Measurements from ENCODE around the gene LONP1.
"Not testable (repeated sequence)": the region's sequence is repeated elsewhere in the genome, so short reads cannot be mapped to it uniquely, and the experiment has no call there.

DNA sequence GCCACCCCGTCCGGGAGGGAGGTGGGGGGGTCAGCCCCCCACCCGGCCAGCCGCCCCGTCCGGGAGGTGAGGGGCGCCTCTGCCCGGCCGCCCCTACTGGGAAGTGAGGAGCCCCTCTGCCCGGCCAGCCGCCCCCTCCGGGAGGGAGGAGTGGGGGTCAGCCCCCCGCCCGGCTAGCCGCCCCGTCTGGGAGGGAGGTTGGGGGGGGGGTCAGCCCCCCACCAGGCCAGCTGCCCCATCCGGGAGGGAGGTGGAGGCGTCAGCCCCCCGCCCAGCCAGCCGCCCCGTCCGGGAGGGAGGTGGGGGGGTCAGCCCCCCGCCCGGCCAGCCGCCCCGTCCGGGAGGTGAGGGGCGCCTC lies 17.9 kb downstream of the LONP1 start:
- not testable (repeated sequence) for TF ChIP-seq KDM1A (IDR thresholded peaks at IDR 0.05; ENCODE audit: borderline replicate concordance, low read length); POLR2A (IDR thresholded peaks at IDR 0.05; ENCODE audit: control extremely low read depth in 1 of 2, low read depth in 2 of 2, low read length in 2 of 2)
- TF ChIP-seq, protein P1, sequence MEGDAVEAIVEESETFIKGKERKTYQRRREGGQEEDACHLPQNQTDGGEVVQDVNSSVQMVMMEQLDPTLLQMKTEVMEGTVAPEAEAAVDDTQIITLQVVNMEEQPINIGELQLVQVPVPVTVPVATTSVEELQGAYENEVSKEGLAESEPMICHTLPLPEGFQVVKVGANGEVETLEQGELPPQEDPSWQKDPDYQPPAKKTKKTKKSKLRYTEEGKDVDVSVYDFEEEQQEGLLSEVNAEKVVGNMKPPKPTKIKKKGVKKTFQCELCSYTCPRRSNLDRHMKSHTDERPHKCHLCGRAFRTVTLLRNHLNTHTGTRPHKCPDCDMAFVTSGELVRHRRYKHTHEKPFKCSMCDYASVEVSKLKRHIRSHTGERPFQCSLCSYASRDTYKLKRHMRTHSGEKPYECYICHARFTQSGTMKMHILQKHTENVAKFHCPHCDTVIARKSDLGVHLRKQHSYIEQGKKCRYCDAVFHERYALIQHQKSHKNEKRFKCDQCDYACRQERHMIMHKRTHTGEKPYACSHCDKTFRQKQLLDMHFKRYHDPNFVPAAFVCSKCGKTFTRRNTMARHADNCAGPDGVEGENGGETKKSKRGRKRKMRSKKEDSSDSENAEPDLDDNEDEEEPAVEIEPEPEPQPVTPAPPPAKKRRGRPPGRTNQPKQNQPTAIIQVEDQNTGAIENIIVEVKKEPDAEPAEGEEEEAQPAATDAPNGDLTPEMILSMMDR (IDR thresholded peaks at IDR 0.05; ENCODE audit: control extremely low read depth in 1 of 3, insufficient read depth in 1 of 3, low read depth in 1 of 3, low read length in 3 of 3), result not testable (repeated sequence)

All from H1 (cell line).